Activated CD4-positive, alpha-beta T cell treated with anti-CD3 and anti-CD28 coated beads, Interleukin-10, Interleukin-2, amounts not matched to agents 100 ng/mL and 50 ng/mL, durations not matched to agents 16 hours and 8 hours (primary cell): Measurements from ENCODE around the gene BCO2.
"Not testable (repeated sequence)": the region's sequence is repeated elsewhere in the genome, so short reads cannot be mapped to it uniquely, and the experiment has no call there.

Experiments
- DNase-seq: peaks from one replicate; pipeline ENCODE4 v3.0.0-alpha.2; 2020

Gene BCO2

GRCh38 chr11:112172362-112172994 lies 2.8 kb upstream of the BCO2 start:
- peak; percentile 47 for DNase-seq

- no peak for DNase-seq
Measured at GRCh38 chr11:112173152-112173551, 2.2 kb upstream of the BCO2 start.

DNA sequence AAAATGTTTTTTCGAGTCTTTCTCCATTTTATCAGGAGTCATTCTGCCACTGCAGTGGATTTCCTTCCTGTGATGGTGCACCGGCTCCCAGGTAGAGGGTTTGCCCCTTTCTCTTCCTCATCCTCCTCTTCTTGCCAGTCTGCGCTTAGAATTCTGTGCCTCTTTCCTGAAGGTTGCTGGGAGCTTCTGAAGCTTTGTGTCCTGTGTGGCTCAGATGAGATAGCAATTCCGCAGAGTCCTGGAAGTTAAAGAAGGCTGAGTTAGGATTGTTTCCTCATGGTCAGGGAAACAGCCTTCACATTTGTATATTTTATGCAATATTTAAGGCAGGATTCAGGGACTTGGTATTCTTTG lies 264 bp downstream of the BCO2 start:
- no peak for DNase-seq

DNA sequence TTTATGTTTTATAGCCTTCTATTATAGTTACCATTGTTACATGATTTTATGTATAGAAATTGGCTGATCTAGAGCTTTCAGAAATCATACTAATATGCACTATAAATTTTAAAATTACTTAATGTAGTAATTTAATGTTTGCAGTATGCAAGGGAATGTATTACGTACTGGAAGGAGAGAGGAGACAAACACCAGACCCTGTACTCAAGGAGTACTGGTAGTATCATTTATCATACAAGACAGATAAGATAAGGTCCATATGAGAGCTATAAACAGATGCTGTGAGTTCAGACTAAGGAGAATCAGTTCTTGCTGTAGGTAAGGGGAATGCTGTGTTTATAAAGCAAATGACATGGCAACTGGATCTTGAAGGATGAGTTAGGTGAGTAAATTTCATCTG lies 765 bp downstream of the BCO2 start:
- DNase-seq = no peak

GRCh38 chr11:112177589-112177988 lies 2.3 kb downstream of the BCO2 start:
- DNase-seq = no peak

DNA sequence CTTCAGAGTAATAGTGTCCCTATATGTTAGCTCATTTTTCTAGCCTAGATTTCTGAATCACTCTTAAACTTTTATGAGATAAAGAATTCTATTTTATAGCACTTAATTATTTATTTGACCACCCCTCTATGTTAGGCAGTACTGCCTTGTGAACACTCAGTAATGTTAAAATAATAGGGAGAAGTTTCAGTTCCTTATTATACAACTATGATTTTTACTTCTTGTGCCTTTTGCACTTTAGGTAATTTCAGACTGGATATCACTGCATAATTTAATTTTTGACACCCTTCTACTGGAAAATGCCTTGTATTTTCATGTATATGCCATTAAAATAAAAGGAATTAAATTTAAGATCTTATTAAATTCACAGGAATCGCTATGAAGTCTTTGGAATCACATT lies 3.1 kb downstream of the BCO2 start:
- no peak for DNase-seq

DNA sequence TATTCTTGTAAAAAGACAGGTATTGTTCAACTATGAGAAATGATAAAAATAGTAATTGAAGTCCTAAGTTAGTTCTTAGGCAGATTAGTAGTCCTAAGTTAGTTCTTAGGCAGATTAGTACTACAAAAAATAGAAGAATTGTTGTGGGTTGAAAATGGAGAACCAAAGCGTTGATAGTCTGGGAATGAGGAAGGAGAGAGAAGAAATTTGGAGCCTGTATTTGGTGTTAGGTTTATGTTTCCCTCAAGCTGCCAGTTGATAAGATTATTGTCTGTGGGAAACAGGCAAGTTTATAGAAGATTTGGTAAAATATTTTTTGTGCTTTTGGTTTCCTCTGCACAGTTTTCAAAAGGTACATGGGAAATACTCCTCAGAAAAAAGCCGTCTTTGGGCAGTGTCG lies 3.6 kb downstream of the BCO2 start:
- DNase-seq = no peak

GRCh38 chr11:112179601-112180000 lies 4.3 kb downstream of the BCO2 start:
- DNase-seq = no peak

DNA sequence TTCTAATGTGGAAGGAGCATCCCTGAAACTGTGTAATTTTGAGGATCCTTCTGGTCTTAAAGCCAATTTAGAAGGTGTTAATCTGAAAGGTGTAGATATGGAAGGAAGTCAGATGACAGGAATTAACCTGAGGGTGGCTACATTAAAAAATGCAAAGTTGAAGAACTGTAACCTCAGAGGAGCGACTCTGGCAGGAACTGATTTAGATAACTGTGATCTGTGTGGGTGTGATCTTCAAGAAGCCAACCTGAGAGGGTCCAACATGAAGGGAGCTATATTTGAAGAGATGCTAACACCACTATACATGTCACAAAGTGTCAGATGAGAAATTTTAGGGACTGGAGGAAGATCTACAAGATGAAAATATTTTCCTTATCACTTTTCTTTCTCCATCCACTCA lies 7.6 kb downstream of the BCO2 start:
- no peak for DNase-seq

- no peak for DNase-seq
Measured at GRCh38 chr11:112185883-112186282, 10.6 kb downstream of the BCO2 start.

DNA sequence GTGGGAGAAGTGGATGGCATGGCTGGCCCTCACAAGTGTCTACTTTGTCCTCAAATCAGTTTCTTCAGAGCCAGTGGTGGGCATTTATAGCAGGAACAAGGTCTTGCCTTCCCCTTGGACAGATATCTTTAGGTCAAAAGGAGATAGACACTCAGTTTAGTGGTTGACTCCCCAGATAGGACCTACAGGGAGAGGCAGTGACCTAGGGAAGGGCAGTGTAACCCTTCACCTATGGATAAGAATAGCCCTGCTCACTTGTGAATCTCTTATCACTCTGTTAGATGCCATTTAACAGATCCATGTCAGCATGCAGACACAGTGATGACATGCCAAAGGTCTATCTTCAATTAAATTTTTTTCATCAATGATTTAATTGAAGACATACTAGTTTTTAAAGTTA lies 11.0 kb downstream of the BCO2 start:
- no peak for DNase-seq

DNA sequence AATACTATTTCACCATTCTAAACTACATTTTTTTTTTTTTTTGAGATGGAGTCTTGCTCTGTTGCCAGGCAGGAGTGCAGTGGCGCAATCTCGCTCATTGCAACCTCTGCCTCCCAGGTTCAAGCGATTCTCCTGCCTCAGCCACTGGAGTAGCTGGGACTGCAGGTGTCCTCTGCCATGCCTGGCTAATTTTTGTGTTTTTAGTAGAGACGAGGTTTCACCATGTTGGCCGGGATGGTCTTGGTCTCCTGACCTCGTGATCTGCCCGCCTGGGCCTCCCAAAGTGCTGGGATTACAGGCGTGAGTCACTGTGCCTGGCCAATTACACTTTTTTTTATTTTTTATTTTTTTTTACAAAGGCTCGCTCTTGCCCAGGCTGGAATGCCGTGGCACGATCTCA lies 19.8 kb downstream of the BCO2 start:
- DNase-seq = not testable (repeated sequence)

DNA sequence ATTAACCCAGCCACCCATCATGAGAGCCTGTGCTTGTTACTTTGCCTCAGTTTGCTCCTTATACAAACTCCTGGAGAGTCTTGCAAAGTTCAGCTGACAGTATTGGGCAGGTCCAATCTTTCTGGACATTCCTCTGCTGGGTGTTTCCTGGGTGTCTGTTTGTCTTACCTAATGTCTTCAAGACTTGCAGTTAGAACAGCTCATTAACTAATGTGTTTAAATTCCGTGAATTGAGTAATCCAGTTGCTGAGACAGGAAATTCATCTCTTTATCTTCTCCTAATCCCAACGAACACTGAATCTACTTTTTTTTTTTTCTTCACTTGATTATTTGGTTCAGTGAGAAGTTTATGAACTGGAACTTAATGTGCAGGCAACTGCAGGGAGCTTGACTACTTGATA lies 20.6 kb downstream of the BCO2 start:
- DNase-seq = no peak

- DNase-seq = no peak
Measured at GRCh38 chr11:112196519-112197087, 21.3 kb downstream of the BCO2 start.

DNA sequence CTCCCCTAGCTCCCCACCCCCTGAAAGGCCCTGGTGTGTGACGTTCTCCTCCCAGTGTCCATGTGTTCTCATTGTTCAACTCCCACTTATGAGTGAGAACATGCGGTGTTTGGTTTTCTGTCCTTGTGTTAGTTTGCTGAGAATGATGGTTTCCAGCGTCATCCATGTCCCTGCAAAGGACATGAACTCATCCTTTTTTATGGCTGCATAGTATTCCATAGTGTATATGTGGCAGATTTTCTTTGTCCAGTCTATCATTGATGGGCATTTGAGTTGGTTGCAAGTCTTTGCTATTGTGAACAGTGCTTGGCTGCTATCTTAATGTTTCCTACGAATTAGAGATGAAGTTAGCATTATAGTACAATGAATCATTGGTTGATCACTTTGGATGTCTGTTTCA lies 23.8 kb downstream of the BCO2 start:
- DNase-seq = not testable (repeated sequence)

DNA sequence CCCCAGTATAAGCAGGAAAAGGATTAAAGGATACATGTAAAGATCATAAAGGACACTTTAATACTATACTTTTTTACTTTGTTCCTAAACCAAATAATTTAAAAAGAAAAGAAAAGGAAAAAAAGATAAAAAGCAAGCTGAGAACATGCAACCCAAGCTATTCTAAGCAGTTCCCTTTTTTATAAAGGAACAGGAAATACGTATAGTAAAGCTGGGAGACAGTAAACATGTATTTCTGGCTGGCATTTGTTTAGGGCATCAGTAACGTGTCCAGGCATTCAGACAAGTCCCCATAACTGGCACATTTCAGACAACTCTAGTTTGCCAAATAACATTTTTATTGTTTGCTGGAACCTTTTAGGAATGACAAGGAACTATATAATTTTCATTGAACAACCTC lies 24.9 kb downstream of the BCO2 start:
- DNase-seq = no peak

- DNase-seq = no peak
Measured at GRCh38 chr11:112206071-112206470, 30.8 kb downstream of the BCO2 start.

- DNase-seq = no peak
Measured at GRCh38 chr11:112210890-112211289, 35.6 kb downstream of the BCO2 start.

GRCh38 chr11:112211536-112211935 lies 36.2 kb downstream of the BCO2 start:
- peak; percentile 47 for DNase-seq

DNA sequence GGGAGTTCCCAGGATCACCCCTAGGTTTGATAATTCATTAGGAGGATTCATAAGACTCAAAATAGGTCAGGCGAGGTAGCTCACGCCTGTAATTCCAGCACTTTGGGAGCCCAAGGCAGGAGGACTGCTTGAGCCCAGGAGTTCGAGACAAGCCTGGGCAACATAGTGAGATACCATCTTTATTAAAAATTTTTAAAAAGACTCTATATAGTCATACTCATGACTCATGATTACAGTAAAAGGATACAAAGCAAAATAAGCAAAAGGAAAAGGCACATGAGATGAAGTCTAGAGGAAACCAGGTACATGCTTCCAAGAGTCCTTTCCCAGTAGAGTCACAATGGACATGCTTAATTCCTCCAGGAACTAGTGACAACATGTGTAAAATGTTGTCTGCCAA lies 37.0 kb downstream of the BCO2 start:
- DNase-seq = no peak

DNA sequence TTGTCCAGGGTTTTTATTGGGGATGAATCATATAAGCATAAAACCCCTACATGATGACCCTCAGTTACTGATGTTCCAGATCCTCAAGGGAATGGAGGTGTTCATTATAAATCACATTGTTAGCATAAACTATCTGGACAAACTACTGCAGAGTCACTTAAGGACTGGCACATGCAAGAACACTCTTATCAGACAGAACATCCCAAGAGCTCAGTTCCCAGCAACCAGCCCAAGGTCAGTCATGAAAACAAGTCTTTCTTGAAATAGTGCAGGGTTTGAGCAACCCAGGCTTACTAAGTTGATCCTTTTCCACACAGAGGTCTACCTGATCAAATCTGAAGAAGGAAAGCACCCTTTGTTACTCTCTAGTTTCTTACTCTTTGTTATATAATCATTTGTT lies 37.4 kb downstream of the BCO2 start:
- DNase-seq = no peak

DNA sequence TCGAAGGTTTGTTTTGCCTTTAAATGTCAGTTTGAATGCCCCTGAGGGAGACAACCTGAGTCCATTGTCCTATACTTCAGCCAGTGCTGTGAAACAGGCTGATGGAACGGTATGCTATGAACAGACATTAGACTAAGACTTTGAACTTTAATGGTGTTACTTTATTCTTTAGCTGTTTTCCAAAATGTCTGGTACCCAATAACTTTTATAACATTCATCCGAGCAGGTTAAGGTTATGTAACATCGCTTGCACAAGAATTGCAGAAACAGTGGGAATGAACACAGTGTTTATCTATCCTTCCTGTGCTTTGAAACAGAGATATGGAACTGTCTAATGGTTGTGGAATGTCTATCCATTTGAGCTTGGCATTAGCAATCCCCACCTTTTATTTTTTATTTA lies 38.4 kb downstream of the BCO2 start:
- no peak for DNase-seq

DNA sequence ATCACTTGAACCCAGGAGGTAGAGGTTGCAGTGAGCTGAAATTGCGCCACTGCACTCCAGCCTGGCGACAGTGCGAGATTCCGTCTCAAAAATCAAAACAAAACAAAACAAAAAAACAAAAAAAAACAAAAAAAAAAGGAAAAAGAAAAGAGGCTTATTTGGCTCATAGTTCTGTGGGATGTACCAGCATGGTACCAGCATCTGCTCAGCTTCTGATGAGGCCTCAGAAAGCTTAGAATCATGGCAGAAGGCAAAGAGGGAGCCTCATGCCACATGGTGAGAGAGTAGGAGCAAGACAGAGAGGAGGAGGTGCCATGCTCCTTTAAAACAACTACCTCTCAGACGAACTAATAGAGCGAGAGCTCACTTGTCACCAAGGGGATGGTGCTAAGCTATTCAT lies 40.3 kb downstream of the BCO2 start:
- DNase-seq = no peak

DNA sequence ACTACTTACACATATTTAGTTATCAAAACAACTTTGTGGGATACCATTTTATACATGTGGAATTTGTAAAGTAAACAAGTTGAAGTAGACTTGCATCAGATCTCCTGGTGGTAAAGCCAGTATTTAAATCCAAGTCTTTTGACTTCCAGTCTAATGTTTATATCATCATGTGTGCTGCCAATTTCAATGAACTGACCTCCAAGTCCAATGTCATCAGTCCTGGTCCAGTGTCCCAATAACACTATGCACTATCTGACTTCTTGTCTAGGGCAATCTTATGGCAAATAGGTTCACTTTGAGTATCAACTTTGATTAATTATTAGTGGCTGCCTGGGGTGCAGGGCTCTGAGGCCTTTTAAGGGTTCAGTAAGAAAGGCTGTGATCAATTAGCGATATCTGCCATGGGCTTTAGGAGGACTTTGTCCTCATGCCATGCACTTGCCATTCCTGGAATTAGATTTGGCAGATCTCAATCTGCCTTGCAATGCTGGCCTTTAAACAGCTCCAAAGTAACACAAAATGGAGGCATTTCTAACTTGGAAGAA lies 41.3 kb downstream of the BCO2 start:
- no peak for DNase-seq
